ENCODE data around the gene MYCN.
"Not testable (repeated sequence)": the region's sequence is repeated elsewhere in the genome, so short reads cannot be mapped to it uniquely, and the experiment has no call there.

MYCN gene

DNA sequence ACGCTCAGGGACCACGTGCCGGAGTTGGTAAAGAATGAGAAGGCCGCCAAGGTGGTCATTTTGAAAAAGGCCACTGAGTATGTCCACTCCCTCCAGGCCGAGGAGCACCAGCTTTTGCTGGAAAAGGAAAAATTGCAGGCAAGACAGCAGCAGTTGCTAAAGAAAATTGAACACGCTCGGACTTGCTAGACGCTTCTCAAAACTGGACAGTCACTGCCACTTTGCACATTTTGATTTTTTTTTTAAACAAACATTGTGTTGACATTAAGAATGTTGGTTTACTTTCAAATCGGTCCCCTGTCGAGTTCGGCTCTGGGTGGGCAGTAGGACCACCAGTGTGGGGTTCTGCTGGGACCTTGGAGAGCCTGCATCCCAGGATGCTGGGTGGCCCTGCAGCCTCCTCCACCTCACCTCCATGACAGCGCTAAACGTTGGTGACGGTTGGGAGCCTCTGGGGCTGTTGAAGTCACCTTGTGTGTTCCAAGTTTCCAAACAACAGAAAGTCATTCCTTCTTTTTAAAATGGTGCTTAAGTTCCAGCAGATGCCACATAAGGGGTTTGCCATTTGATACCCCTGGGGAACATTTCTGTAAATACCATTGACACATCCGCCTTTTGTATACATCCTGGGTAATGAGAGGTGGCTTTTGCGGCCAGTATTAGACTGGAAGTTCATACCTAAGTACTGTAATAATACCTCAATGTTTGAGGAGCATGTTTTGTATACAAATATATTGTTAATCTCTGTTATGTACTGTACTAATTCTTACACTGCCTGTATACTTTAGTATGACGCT, 5.8 kb downstream of the MYCN start:
- DNase-seq = no peak

DNA sequence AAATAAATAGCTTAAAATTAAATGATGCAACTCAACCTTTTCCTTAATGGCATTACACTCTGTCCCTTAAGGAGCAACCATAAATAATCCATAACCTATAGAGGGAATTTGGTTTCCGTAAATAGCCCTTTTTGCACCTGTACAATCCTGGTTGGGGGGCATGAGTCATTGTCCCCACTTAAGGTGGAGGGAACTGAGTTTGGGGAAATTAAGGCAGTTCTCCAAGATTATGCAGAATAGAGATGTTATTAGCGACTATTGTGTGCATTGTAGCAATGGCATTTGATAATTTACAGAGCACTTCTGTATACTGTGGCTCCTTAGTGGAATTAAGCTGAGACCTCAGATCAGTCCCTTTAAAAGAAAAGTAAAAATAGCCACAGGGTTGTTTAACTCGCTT, 6.6 kb downstream of the MYCN start:
- DNase-seq = no peak

DNA sequence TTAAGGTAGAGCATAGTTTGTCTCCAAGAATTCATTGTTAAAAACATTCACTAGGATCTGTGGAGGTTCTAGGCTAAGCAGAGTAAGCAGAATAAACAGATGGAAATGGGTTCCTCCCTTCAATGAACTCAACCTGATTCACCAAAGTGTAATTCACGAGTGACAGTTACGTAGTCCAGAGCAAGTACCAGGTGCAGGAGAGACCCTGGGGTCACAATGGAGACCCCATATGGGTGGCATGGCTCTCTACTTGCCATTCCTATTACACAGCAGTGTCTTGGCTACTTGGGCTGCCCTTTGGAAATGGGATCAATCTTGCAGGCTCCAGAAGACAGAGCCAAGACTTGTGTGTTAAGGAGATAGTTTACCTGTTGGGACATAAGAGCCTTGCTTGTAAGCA, 7.1 kb downstream of the MYCN start:
- no peak for DNase-seq

DNA sequence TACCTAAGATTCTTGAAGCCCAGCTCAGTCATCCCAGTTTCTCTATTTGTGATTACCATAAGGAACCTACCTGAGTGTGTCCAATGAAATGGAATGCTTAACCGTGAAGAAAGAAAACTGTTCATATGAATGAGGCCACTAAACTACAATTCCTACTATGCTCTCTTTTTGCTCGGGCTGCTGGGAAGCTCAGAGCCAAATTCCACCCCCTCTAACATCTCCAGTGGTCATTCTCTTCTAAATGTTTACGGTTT, 8.3 kb downstream of the MYCN start:
- DNase-seq = no peak

DNA sequence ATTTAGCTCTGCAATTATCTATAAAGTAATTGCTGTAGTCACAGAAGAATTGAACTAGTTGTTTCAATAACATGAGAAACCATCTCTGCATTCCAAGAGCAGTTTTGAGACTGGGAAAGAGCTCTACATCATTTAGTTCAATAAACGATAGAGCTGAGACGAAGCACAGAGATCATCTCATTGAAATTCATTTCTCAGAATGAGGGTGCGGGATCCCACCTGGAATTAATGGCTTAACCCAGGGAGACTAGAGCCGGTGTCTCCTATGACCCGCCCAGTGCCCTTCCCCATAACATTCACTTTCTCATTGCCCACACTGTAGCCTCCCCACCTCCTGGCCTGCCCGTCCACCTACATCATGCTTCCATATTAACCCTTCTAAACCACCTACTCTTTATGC, 8.8 kb downstream of the MYCN start:
- DNase-seq = no peak

DNA sequence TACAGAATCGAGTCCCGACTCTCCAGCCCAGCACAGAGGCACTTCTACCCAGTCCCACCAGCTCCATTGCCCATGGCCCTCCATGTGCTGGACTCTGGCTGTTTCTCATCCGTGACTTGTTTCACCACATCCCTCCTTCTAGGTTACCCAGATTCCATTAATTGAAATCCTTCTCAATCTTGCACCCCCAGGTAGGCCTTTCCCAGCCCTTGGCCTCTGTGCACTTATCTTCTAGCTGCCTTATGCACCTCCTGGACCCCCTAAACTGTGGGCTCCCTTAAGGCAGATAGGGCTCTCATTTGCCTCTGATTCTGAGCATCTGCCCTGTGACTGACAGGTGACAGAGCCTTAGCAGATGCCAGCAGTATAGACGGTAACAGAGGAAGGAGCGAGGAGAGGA, 9.2 kb downstream of the MYCN start:
- DNase-seq = no peak

DNA sequence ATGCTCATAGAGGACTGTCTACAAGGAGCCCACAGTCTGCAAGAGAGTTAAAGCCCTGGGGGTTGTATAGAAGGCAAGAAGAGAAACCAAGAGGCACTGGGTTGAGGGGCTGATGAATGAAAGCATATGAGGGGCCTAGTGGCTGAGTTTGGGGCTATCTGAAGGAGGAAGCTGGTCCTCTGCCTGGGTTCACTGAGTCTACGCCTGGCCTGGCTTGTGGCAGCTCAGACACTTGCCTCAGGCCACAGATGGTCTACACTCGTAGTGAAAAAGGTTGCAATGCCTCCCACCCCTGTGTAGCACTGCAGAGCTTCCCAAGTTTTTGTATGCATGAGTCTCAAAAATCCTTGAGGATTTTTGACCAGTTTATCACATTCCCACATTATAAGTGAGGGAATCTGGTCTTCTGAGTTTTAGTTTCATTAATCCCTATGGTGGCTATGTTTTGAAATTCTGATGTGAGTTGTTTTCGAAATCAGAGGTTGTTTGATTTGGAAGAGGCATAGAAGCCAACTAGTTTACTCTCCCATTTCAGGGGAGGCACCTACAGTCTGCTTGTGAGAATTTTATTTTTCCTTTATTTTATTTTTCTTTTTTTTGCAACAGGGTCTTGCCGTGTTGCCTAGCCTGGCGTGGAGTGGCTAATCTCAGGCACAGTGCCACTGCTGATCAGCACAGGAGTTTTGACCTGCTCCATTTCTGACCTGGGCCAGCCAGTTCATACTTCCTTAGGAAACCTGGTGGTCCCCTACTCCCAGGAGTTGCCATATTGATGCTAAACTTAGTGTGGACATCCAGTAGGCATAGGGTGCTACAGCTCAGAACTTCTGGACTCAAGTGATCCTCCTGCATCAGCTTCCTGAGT, 10.0 kb downstream of the MYCN start:
- DNase-seq = no peak

DNA sequence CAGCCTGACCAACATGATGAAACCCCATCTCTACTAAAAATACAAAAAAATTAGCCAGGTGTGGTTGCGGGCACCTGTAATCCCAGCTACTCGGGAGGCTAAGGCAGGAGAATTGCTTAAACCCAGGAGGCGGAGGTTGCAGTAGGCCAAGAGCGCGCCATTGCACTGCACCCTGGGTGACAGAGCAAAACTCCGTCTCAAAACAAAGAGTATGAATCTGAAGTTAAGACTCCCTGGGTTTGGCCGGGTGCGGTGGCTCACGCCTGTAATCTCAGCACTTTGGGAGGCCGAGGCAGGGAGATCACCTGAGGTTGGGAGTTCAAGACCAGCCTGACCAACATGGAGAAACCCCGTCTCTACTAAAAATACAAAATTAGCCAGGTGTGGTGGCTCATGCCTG, 11.6 kb downstream of the MYCN start:
- not testable (repeated sequence) for DNase-seq

DNA sequence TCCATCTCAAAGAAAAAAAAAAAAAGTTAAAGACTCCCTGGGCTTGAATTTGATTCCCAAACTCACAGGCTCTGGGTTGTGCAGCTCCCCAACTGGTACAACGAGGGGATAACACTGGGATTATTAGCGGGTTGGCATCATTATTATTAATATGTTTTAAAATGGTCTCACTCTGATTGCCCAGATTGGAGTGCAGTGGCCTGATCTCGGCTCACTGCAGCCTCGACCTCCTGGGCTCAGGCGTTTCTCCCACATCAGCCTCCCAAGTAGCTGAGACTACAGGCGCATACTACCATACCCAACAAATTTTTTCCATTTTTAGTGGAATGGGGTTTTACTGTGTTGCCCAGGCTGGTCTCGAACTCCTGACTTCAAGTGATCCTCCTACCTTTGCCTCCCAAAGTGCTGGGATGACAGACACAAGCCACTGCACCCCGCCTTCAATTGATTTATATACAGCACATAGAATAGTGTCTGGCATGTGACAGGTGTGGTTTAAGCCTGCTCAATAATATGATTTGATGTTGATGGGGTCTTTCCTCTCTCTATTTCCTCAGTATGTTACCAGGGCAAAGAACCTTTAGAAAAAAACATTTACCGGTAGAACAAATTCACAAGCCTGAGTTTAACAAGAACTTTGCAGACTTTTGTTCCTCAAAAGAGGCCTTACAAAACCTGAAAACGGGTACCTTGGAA, 12.2 kb downstream of the MYCN start:
- DNase-seq = no peak

DNA sequence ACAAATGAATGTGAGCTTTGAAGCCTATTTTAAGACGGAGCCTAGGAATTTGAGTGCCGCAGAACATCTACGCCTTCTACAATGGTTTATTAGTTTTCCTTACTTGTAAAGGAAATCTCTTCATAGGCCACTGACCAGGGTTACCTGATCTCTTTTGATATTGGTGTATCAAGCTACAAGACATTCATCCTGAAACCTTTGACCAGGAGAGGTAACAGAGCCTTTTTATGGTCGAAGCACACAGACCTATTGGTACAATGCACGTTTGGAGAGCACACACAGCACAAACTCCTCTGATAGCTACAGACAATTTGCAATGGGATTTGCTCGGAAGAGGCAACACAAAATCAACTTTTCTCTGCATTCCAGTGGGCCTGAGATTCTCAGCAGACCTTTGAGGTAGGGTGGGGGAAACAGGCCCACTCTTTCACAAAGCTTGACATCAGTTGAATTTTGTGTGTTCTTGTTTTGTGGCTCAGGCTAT, 12.8 kb downstream of the MYCN start:
- DNase-seq = no peak

DNA sequence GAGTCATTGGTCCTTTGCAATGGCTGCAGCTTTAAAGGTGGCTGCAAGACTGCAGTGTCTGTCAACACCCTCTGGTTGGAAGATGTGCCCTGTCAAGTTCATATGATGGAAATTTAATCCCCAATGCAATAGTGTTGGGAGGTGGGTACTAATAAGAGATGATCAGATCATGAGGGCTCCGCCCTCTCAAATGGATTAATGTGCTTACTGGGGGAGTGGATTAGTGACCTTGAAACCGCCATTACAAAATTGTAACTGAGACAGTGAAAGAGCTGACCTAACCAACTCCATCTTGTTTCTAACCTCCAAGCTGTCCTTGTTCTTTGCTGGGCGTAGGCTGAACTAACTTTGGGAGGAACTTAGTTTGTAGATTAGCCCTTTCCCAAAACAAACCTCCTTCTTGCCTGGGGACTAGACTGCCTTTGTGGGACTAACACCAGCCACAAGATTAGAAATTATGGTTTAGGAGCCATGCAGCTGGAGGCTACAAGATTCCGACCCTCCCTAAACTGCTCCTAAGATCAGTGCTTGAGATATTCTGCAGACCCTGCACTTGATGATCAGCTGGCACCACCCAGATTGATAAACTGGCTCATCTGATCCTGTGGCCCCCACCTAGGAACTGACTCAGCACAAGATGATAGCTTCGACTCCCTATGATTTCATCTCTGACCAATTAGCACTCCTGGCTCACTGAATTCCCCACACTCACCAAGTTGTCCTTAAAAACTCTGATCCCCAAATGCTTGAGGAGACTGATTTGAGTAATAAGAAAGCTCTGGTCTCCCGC, 13.7 kb downstream of the MYCN start:
- DNase-seq = no peak

DNA sequence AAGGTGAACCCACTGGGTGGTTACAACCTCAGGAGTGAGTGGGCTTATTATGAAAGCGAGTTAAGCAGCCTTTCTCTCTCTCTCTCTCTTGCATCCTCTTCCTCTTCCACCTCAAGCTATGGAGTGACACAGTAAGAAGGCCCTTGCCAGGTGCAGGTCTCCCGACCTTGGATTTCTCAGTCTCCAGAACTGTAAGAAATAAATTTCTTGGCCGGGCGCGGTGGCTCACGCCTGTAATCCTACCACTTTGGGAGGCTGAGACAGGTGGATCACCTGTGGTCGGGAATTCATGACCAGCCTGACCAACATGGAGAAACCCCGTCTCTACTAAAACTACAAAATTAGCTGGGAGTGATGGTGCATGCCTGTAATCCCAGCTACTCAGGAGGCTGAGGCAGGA, 14.4 kb downstream of the MYCN start:
- no peak for DNase-seq

DNA sequence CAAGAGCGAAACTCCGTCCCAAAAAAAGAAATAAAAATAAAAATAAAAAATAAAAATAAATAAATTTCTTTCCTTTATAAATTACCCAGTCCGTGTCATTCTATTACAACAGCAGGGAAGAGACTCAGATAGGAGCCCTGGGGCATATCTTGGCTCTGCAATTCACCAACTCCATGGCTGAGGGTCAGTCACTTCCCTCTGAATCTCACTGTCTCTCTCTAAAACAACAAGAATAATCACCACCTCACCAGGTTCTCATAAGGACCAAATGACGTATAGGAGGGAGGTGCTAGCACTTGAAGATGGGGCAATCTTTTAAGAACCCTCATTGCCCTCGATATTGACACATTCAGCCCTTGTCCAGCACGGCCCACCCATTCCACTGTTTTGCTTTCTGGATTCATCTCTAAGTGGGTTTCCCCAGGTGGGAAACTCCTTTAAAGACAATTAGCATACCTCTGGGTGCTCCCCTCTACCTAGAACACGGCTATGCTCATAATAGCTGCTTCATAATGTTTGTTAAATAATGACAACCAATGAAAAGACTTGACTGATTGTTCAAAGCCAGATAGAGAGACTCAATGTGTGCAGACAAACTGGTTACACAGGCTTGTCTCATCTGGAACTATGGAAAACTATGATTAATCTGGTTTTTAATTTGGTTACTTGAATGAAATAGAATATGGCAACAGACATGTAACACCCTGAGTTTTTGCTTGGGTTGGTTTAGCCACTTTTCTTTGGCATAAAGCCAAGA, 15.1 kb downstream of the MYCN start:
- no peak for DNase-seq

DNA sequence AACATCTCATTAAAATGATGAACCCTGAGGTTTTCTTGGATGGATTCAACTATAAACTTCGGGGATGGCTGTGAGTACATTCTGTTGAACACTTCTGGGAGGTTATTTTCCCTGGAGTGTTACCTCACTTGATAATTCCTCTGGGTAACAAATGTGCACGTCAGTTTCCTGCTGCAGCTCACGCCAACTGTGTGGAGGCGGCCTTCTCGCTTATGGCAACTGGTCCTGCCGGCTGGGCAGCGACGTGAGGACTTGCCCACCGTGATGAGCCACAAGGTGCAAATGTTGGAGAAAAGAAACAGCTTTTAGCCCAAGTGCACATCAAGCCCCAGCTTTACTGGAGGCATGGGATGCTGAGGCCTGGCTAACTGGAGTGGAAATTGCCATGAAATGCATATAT, 15.9 kb downstream of the MYCN start:
- DNase-seq = no peak

DNA sequence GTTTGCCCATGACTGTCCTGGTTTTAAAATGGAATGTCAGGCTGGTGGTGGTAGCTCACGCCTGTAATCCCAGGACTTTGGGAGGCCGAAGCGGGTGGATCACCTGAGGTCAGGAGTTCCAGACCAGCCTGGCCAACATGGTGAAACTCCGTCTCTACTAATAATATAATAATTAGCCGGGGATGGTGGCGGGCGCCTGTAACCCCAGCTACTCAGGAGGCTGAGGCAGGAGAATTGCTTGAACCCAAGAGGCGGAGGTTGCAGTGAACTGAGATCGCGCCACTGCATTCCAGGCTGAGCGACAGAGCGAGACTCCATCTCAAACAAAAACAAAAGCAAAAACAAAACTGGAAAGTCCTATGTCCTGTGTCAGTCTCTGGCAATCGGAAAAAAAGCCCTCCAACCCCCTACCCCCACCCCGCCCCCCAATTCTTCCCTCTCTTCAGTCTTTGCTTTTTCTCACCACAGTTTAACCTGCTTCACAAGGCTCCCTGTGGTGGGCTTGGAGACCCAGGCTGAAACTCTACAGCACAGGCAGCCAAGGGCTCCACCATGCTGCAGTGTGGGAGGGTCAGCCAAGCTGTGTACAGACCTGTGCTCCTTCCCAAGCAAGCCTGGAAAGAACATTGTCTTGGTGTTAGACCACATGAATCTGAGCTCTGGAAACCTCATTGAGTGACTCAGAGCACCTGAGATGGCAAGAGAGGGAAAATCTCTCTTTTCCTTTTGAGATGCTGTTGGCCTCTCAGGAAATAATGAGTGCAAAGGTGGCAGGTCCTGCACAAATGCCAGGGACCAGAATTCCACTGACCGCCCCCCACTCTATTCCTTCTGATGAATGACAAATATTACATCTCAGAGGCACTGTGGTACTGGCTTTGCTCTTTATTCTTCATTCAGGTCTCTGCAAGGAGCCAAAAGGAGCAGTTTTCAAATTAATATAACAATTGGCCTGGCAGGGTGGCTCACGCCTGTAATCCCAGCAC, 16.7 kb downstream of the MYCN start:
- DNase-seq = no peak

DNA sequence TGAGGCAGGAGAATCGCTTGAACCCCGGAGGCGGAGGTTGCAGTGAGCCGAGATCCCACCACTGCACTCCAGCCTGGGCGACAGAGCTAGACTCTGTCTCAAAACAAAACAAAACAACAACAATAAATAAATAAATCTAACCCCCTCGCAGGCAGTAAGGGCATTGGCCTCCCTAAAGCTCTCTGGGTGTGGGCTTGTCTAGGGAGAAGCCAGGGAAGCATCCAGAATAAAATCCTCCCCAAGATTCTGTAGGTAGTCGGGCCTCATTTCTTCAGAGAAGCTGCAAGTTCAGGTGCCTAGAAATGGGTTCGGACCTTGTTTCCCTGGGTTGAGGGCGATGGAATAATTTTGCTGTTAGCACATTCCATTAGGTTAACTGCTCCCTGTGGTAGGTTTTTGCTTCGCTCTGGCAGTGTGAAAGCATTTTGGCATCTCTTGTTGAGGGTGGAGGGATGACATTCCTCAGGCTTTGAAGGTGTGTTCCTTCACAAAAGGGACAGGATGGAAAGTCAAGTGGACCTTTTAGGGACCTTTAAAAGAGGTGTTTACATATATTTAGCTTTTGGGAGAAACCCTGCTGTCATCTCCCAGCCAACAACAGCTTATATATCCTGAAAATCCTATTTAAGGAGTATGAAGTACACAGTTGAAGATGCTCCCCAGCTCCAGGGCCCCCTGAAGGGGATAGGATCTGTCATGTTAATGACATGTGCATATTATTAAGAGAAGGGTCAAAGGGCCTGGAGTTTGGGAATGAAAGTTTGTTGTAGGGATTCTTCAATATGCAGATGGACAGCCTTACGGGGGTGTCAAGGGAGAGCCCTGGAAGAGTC, 17.7 kb downstream of the MYCN start:
- DNase-seq = no peak

DNA sequence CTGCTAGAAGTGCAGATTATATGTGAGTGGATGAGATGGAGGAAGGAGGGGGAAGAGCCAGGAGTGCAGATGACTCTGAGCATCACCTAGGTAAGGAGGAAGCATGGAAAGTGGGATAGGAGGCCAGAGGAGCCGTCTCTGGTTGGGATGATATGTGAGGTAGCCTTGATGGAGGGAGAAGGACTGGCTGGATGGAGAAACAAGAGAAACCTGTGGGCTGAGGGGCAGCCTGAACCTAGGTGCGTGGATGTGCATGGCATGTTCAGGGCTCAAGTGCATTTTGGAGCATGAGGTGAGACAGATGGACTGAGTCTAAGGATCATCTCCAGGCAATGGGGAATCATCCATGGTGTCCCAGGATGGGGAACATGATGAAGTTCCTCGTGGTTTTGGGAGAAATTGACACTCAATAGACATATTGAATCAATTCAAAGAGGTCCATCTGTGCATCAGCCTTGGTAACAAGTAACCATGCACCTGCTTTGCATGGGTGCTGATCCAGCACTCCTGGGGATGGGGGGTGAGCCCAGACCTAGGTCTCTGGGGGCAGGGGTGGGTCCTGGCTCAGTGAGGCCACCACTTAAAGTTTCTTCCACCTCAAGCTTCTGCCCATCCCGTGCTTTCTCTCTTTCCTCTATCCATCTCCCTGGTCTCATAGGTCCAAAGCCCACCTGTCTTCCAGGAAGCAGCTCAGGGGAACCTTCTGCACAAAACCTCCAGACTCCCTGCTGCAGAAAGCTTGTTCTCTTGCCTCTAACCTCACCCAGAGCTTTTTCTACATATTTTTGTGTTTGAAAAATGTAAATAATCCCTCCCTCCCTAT, 19.2 kb downstream of the MYCN start:
- no peak for DNase-seq

DNA sequence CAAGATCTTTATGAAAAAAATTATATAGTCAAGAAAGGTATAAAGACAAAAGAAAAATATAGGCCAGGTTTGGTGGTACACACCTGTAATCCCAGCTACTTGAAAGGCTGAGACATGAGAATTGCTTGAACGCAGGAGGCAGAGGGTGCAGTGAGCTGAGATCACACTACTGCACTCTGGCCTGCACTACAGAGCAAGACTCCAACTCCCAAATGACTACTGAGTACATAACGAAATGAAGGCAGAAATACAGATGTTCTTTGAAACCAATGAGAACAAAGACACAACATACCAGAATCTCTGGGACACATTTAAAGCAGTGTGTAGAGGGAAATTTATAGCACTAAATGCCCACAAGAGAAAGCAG, 19.8 kb downstream of the MYCN start:
- DNase-seq = not testable (repeated sequence)
